H1 (cell line): ENCODE results near the gene SLC15A4. TPM values are rescaled to one million over a fixed set of nuclear protein-coding genes. Genes with fewer than 3 reads are reported as not detected.

Experiments used
- CBX8 ChIP-seq: fragments of 300-800, 300-1000 bp; sonication (generic); IDR thresholded peaks from 2 replicates; pipeline ENCODE4 v1.7.1; 2016; ENCODE audit warnings: low read depth, low read length, borderline replicate concordance
- CREB1 ChIP-seq: IDR thresholded peaks from 2 replicates; pipeline ENCODE4 v1.6.1; 2012; ENCODE audit warnings: inconsistent platforms
- RNF2 ChIP-seq: fragments of 200-900, 300-1000 bp; sonication (generic); IDR thresholded peaks from 2 replicates; pipeline ENCODE4 v1.7.1; 2016; ENCODE audit warnings: borderline replicate concordance, low read depth, mild to moderate bottlenecking, antibody characterized with exemption, low read length; ENCODE audit not compliant: poor library complexity, severe bottlenecking; ENCODE audit errors: missing control alignments
- polyA plus RNA-seq, 7 experiments: library from polyadenylated mRNA; depleted of rRNA in 3 of 7; stranded (reverse) in 5 of 7; unstranded in 2 of 7; fragments of >200 nt in 5 of 7; fragments of 200-250 nt in 2 of 7; gene quantifications; 1 replicate in 5 of 7; 2 replicates in 1 of 7; 4 replicates in 1 of 7; pipeline versions ENCODE4 v1.2.1 to v1.2.3, GENCODE V29; 2011 to 2013; ENCODE audit warnings: missing spikeins in 2 of 7, mixed read lengths in 2 of 7
- total RNA-seq: library from RNA; stranded (reverse); fragmentation: NEBNext Ultra II Directional; extraction: Animal tissue kit (Norgen Biotek cat#: 25700); gene quantifications from 2 replicates; pipeline ENCODE4 v1.2.1, GENCODE V29; 2021
- TF ChIP-seq, protein P1 (sequence below): IDR thresholded peaks from 2 replicates; pipeline ENCODE4 v1.6.1; 2012; ENCODE audit warnings: inconsistent platforms
- TF ChIP-seq, protein P2 (sequence below): IDR thresholded peaks from 2 replicates; pipeline ENCODE4 v1.6.1; 2011; ENCODE audit warnings: low read depth, mild to moderate bottlenecking, low read length; ENCODE audit not compliant: insufficient read depth

Gene SLC15A4
- total and polyA plus RNA-seq, 2 of the 8 experiments (the other 6 are each of a cell fraction or from before 2014, with no cell fraction given): 22.7 to 26.6 TPM

DNA sequence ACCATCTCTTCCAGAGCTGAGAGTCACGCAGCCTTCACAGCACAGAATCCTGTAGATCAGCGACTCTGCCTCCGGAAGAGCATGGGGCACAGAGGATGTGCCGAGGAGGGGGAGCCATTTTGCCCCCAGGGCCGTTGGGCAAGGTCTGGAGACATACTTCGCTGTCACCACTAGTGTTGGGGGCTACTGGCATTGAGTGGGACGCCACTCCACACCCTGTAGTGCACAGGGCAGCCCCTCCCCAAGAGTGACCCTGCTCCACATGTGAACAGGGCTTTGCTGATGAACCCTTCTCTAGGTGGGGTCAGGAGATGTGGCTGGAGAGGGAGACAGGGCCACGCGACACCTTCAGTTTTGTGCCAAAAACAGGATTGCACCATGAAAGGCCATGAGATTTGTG, 35.6 kb upstream of the SLC15A4 start (continued):
- TF ChIP-seq, protein P1, sequence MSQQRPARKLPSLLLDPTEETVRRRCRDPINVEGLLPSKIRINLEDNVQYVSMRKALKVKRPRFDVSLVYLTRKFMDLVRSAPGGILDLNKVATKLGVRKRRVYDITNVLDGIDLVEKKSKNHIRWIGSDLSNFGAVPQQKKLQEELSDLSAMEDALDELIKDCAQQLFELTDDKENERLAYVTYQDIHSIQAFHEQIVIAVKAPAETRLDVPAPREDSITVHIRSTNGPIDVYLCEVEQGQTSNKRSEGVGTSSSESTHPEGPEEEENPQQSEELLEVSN: no peak
- no peak for TF ChIP-seq CBX8
- no peak for TF ChIP-seq RNF2
- TF ChIP-seq, protein P2, sequence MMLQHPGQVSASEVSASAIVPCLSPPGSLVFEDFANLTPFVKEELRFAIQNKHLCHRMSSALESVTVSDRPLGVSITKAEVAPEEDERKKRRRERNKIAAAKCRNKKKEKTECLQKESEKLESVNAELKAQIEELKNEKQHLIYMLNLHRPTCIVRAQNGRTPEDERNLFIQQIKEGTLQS: no peak
- no peak for TF ChIP-seq CREB1
